ENCODE measurements around the gene AIFM3.

The AIFM3 gene

DNA sequence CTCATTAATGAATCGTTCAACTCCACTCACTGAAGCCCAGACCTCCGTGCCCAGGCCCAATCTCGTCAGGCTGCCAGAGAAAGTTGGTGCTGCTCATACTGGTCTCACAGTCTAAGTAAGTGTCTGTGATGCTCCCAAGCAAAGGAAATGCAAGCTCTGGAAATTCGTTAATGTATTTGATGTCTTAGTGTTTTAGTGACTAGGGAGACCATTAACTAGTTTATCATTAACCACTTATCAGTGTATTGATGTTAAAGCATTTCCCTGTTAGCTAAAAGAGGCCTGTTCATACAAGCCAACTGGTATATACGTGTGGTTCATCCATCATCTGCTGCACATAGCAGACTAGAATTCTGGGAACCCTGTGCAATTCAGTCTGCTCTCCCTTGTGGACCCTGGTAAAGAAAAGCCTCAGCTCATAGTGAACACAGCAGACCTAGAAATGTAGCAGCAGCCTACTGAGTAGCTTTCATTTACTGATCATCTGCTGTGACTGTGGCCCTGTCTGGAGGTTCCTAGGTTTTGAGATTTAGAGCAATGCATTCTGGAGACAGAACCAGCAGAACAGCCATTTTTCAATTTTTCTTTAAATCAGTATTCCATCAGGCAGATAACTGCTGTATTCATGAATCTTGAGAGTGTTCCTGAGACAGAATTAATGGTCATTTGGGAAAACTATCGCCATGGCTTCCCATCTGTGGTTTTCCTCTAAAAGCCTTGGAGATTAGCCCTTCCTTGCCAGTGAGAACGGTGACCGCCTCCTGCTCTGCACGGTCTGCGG lies 15.7 kb upstream of the AIFM3 start:
- in situ Hi-C loops (cut with HindIII; ENCODE audit: low pct_ligation_motif_present, low sequenced_read_pairs), result no loop called here
- Histone ChIP-seq H3K27me3 (replicated peaks) (no peaks in the 10 kb centered on the region), H3K27ac (no peak overlapping the region), H3K4me3 (ENCODE audit: low read depth, low read length) (no peak overlapping the region), H3K36me3 (replicated peaks) (peaks cover 36% of the 10 kb centered on the region)
- TF ChIP-seq, protein P1, sequence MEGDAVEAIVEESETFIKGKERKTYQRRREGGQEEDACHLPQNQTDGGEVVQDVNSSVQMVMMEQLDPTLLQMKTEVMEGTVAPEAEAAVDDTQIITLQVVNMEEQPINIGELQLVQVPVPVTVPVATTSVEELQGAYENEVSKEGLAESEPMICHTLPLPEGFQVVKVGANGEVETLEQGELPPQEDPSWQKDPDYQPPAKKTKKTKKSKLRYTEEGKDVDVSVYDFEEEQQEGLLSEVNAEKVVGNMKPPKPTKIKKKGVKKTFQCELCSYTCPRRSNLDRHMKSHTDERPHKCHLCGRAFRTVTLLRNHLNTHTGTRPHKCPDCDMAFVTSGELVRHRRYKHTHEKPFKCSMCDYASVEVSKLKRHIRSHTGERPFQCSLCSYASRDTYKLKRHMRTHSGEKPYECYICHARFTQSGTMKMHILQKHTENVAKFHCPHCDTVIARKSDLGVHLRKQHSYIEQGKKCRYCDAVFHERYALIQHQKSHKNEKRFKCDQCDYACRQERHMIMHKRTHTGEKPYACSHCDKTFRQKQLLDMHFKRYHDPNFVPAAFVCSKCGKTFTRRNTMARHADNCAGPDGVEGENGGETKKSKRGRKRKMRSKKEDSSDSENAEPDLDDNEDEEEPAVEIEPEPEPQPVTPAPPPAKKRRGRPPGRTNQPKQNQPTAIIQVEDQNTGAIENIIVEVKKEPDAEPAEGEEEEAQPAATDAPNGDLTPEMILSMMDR (IDR thresholded peaks at IDR 0.05; ENCODE audit: low read depth, low read length, missing control alignments), result no peak
- no peak for DNase-seq

DNA sequence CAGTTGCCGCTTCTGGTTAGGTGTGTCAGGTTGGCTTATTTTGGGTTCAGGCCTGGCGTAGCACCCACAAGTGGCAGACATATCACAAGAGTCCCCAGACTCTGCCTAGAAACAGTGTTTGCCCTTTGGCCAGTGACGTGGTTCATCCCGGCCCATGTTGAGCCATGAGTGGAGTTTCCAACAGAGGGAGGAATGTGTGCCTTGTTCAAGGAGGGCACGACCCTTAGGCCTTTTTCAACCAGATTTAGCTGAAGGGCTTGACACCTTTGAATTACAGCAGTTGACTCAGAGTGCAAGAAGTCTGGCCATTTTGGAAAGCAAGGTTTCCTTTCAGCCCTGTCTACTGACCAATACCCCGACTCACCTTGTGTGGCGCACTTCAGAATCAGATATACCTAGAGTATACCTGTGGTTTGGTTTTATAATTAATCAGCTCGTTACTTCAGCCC lies 15.1 kb upstream of the AIFM3 start:
- TF ChIP-seq, protein P1 (IDR thresholded peaks at IDR 0.05; ENCODE audit: low read depth, low read length, missing control alignments), result no peak
- in situ Hi-C loops (cut with HindIII; ENCODE audit: low pct_ligation_motif_present, low sequenced_read_pairs), result no loop called here
- no peak for DNase-seq
- Histone ChIP-seq H3K36me3 (replicated peaks) (peaks cover 36% of the 10 kb centered on the region), H3K27me3 (replicated peaks) (no peaks in the 10 kb centered on the region), H3K4me3 (ENCODE audit: low read depth, low read length) (no peak overlapping the region), H3K27ac (no peak overlapping the region)

DNA sequence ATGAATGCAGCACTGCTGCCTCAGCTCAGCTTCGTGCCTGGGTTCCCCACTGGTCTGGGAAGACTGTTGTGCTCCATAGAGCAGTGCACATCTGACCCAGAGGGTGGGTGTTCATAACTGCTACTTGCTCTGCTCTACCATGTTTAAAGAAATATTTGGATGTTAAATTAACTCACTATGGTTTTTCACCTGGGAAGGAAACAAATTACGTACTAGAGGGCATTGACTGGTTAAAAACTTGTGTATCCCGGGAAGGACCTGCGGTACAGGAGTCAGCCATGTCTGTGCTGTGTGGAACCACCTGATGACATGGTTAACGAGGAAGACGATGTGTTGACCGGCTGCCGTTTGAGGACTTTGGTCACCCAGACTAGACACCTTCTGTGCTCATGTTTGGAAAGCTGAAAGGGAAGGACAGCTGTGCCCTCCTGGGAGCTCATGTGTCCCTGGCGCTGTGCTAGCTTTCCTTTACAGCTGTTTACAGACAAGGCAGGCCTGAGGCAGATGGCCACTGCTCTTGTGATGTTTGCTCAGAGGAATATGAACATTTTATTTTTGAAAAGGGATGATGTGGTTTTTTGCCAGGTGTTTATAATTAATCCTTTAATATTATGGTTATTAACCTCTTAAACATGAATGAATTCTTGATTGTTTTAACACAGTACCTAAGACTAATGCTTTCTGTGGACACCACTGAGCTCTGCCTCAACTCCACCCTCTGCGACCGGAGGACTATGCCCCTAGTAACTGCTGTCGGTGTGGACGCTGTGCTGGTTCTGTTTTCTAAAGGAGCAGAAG lies 14.3 kb upstream of the AIFM3 start:
- Histone ChIP-seq H3K4me3 (ENCODE audit: low read depth, low read length) (no peak overlapping the region), H3K27ac (no peak overlapping the region), H3K36me3 (replicated peaks) (peaks cover 36% of the 10 kb centered on the region), H3K27me3 (replicated peaks) (no peaks in the 10 kb centered on the region)
- TF ChIP-seq, protein P1 (IDR thresholded peaks at IDR 0.05; ENCODE audit: low read depth, low read length, missing control alignments), result no peak
- in situ Hi-C loops (cut with HindIII; ENCODE audit: low pct_ligation_motif_present, low sequenced_read_pairs), result no loop called here
- no peak for DNase-seq

DNA sequence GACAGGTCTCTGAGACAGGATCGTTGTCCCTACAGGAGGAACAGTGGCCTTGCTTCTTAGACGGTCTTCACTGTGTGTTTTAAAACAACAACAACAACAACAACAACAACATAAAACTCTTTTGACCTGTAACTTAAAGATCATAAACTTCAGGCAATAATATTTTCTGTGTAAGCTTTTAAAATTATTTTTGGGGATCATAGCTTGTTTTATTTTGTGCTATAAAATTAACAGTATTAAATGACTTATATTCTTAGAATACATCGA lies 13.8 kb upstream of the AIFM3 start:
- DNase-seq, result no peak
- no peak overlapping the region for H3K27ac ChIP-seq
- TF ChIP-seq, protein P1 (IDR thresholded peaks at IDR 0.05; ENCODE audit: low read depth, low read length, missing control alignments), result no peak
- H3K27me3 ChIP-seq (replicated peaks), result no peaks in the 10 kb centered on the region
- peaks cover 36% of the 10 kb centered on the region for H3K36me3 ChIP-seq (replicated peaks)
- in situ Hi-C loops (cut with HindIII; ENCODE audit: low pct_ligation_motif_present, low sequenced_read_pairs), result no loop called here
- no peak overlapping the region for H3K4me3 ChIP-seq (ENCODE audit: low read depth, low read length)

DNA sequence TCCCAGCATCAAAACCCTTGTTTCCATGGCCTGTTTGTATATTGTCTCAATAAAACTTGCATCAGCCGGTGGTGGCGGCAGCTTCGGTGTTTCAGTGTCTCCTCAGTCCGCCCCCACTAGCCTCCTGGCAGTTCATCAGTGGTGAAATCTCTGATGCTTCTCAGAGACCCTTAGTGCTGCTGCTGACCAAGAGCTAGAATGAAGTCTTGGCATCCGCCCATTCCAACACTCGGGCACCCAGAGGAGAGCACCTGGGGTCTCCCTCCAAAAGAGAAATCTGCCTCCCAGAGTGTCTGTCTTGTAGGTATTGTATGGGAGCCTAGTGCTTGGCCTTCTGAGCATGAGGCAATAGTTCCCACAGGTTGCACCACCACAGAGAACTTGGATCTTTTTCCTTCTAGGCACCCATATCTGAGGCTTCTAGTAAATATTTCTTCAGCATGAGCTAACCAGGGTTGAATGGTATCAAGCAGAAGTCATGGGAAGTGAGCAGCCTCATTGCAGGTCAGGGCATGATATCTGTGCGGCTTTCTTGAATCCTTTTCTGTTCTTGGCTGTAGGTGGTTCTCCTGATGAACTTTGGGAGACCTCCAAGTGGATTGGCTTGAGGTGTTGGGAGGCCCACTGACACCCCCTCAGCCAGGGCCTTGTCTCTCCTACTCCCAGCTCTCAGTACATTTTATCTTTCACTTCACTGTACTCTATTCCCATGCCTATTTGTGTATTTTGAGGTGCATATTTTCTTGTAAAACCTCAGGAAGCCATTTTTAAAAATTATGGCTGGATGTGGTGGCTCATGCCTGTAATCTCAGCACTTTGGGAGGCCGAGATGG lies 13.2 kb upstream of the AIFM3 start:
- TF ChIP-seq, protein P1 (IDR thresholded peaks at IDR 0.05; ENCODE audit: low read depth, low read length, missing control alignments), result no peak
- H3K36me3 ChIP-seq (replicated peaks), result peaks cover 36% of the 10 kb centered on the region
- no peak overlapping the region for H3K4me3 ChIP-seq (ENCODE audit: low read depth, low read length)
- no peaks in the 10 kb centered on the region for H3K27me3 ChIP-seq (replicated peaks)
- in situ Hi-C loops (cut with HindIII; ENCODE audit: low pct_ligation_motif_present, low sequenced_read_pairs), result no loop called here
- no peak for DNase-seq
- H3K27ac ChIP-seq, result no peak overlapping the region

Measured in brain microvascular endothelial cell (primary cell).